Bone marrow (tissue), 2 donors: ENCODE results near the gene MDM2.

Source experiments
- DNase-seq, 2 donors: peaks; one replicate each; lab custom pipeline; 2025; lab: John Stamatoyannopoulos, UW

Gene MDM2

GRCh38 chr12:68807576-68808387 lies at the start of gene MDM2:
Gene MDM2, plus strand, starts transcription at chr12:68808177. Its CDS starts 301 bp downstream, at chr12:68808478.
- DNase-seq, result peak; percentile 74 to 87

DNA sequence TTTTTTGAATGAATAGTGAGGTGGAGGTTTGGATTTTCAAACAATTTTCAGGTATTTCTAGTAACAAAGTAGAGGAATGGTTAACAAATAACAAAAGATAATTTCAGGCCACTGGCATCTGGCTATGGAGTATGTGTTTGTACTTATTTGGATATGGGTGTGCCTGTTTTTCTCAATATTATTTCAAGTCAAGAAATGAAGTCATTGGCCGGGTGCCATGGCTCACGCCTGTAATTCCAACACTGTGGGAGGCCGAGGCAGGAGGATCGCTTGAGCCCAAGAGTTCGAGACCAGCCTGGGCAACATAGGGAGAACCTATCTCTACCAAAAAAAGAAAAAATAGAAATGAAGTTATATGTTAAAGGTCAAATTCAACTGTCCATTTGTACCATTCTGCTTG lies 48.1 kb upstream of the MDM2 start:
- DNase-seq, result no peak

GRCh38 chr12:68760806-68761441 lies 47.1 kb upstream of the MDM2 start:
- DNase-seq, result no peak

DNA sequence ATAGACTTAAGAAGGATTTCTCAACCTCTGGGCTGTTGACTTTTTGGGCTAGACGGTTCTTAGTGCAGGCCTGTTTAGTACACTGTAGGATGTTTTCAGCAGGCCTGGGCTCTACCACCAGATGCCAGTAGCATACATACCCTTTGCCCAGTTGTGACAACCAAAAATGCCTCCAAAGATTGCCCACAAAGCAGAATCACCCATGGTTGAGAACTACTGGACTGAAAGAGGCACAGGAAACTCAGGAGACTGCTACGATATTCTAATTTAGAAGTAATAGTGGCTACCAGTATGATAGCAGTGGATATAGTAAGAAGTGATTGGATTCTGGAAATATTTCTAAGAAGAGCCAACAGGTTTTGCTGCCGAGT lies 46.5 kb upstream of the MDM2 start:
- no peak for DNase-seq

GRCh38 chr12:68761901-68762630 lies 45.9 kb upstream of the MDM2 start:
- DNase-seq, result no peak

GRCh38 chr12:68762691-68763090 lies 45.3 kb upstream of the MDM2 start:
- no peak for DNase-seq

GRCh38 chr12:68765696-68766095 lies 42.3 kb upstream of the MDM2 start:
- no peak for DNase-seq

DNA sequence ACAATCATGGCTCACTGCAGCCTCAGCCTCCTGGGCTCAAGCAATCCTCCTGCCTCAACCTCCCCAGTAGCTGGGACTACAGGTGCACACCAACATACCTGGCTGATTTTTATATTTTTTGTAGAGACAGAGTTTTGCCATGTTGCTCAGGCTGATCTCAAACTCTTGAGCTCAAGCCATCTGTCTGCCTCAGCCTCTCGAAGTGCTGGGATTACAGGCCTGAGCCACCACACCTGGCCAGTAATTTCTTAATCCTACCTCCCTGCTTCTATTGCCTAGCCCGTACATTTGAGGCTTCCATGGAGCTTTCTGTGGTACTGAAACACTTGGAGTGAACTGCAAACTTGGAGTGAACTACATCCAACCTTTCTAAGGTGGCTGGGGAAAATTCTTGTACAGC lies 41.3 kb upstream of the MDM2 start:
- DNase-seq, result no peak

DNA sequence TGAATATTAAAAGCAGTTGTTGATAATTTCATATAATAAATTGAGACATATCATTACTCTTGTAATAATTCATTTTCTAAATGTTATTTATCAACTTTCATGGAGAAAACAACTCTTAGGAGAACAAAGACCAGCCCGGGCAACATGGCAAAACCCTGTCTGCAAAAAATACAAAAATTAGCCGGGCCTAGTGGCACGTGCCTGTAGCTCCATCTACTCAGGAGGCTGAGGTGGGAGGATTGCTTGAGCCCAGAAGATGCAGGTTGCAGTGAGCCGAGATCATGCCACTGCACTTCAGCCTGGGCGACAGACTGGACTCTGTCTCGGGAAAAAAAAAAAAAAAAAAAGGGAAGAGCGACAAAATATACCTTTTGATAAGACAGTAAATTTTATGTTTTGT lies 40.8 kb upstream of the MDM2 start:
- no peak for DNase-seq

- no peak for DNase-seq
These were observed 39.5 kb upstream of the MDM2 start for GRCh38 chr12:68768431-68768939.

GRCh38 chr12:68769941-68770340 lies 38.0 kb upstream of the MDM2 start:
- no peak for DNase-seq

DNA sequence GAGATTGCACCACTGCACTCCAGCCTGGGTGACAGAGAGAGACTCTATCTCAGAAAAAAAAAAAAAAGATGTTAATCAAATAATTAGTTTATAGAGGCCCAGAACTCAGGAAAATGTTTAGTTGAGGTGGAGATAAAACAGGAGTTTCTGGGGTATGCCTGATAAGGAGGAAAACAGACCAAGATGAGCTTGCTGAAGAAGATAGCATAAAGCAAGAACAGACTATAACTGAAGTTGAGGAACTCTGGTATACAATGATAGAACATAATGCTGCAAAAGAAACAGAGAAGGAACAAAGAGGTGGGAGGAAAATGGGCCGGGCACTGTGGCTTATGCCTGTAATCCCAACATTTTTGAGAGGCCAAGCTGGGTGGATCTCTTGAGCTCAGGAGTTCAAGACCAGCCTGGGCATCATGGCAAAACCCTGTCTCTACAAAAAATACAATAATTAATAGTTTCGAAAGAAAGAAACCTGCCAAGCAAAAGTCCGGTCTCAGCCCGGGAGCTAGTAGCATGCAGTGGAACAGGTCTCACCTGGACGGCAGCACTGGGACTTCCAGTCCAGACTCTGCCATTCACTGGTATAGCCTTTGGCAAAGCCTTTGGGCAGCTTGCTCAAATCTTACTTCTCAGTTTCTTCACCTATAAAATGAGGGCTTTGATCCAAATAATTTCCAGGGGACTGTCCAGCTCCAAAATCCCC lies 36.6 kb upstream of the MDM2 start:
- no peak for DNase-seq

DNA sequence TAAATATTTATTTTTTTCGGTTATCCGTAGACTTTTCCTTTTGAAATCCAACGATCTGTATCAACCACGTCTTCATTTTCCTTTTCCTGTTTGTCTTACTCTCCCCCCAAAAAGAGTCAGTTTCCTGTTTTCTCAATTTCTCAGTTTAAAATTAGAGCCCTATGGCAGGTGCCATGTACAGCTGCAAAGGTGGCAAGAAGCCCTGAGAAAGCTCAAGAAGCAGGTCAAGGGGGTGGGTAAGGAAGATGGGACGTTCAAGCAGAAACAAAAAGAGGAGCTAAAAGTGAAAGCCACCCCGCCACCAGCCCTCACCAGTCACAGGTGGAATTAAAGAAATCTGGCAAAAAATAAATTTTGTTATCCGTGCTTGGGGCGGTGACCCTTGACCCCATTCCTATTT lies 35.3 kb upstream of the MDM2 start:
- no peak for DNase-seq

GRCh38 chr12:68773582-68773981 lies 34.4 kb upstream of the MDM2 start:
- DNase-seq, result no peak

DNA sequence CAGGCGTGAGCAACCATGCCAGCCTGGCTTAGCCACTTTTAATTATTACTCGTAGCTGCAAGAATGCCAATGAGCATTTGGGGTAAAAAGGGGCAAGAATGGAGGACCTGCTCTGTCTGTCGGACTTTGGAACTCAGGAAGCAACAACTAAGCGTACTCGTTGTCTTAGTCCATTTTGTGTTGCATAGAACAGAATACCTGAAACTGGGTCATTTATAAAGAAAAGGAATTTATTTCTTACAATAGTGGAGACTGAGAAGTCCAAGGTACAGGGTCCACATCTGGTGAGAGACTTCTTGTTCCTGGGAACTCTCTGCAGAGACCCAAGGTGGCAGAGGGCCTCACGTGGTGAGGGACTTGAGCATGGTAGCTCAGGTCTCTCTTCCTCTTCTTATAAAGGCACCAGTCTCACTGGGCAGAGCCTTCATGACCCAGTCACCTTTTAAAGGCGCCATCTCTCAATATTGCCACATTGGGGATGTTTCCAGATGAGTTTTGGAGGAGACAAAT lies 32.8 kb upstream of the MDM2 start:
- no peak for DNase-seq

GRCh38 chr12:68776976-68777610 lies 30.9 kb upstream of the MDM2 start:
- no peak for DNase-seq

DNA sequence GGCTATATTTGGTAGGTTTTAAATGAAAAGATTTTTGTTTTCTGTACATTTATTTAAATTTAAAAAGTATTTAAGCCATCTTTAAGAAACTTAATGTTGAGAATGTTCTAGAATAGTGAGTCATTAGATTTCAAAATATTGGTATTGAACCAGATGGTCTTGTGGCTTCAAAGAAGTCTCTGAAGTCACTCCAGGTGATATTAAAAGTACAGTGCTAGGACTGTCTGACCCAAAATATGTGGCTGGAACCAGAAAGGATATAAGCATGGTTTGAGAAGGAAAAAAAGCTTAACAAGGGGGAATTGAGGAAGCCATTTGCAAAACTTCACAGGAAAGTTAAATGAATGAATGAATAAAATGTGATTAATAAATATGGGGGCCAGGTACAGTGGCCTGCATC lies 28.7 kb upstream of the MDM2 start:
- no peak for DNase-seq

GRCh38 chr12:68780731-68781130 lies 27.2 kb upstream of the MDM2 start:
- no peak for DNase-seq

GRCh38 chr12:68781728-68782127 lies 26.2 kb upstream of the MDM2 start:
- no peak for DNase-seq

DNA sequence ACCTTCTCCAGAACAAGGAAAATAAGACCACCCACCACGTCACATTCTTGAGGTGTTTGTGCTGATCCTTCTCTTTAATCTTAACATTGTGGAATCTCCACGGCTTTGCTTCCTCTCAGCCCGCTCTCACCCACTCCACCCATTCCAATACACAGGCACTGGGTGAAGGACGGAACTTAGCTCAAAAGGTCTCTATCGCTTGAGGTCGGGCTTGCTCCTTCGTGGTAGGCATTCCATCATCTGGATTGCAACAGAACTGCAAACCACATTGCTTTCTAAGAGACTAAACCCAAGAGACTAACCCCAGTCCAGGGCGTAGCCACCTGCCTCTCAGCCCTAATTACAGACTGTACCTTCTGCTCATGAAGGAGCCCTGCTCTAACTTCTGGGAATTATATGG lies 24.0 kb upstream of the MDM2 start:
- DNase-seq, result peak in 1 of 2 donors; percentile 13

DNA sequence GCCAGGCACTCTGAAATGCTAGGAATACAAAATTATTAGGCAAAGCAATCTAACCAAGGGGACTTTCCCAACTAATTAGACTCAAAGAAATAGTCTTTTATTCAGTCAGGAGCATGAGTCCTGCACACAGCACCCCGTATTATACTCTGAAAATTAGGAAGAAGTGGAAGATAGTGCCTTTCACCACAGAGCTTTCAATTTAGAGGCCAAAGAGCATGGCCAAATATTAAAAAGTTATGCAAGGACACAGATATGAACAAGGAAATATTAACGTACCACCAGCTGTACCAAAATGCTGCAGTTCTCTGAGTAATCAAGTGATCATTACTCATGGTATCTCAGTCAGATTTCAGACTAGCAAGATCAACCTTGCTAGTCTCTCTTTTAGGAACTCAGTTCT lies 22.6 kb upstream of the MDM2 start:
- no peak for DNase-seq

DNA sequence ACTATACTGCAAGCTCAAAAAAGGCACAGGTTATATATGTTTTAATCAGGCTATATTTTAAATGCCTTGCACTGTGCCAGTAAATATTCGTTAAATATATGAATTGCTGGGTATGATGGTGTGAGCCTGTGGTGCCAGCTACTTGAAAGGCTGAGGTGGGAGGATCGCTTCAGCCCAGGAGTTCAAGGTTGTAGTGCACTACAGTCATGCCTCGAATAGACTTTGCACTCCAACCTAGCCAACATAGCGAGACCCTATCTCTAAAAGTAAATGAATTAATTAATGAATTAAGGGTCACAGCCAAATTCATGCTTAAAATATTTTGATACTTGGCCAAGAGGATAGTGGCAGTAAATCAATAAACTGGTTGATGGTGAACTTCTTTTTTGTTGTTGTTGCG lies 22.2 kb upstream of the MDM2 start:
- no peak for DNase-seq
